ENCODE data around the gene DNM1L.

- TF ChIP-seq USF1 (IDR thresholded peaks at IDR 0.05) (no peak), REST (IDR thresholded peaks at IDR 0.05; ENCODE audit: low read depth) (no peak), EGR1 (IDR thresholded peaks at IDR 0.05) (no peak), CEBPB (IDR thresholded peaks at IDR 0.05) (no peak), EP300 (IDR thresholded peaks at IDR 0.05; ENCODE audit: borderline replicate concordance) (no peak), RAD21 (IDR thresholded peaks at IDR 0.05; ENCODE audit: low read depth) (no peak)
These were observed 64.2 kb downstream of the DNM1L start for GRCh38 chr12:32743264-32743663.

Data from Ishikawa (cell line).